Tibial nerve (tissue), 4 donors: ENCODE results near the gene MAGI2. TPM values are rescaled to one million over a fixed set of nuclear protein-coding genes. Genes with fewer than 3 reads are reported as not detected.

Experiments used
- DNase-seq, 2 donors: peaks; one replicate each; pipeline ENCODE4 v3.0.0-alpha.2; 2019; ENCODE audit warnings: low spot score in 2 of 2
- H3K27ac ChIP-seq, 4 donors: fragments of 200-600 bp; sonication (generic) in 3 of 4; one replicate each; pipeline ENCODE4 v1.5.1; 2017 to 2019; ENCODE audit warnings: mild to moderate bottlenecking in 1 of 4
- H3K27me3 ChIP-seq, 2 donors: fragments of 200-600 bp; sonication (generic) in 1 of 2; one replicate each; pipeline versions ENCODE4 v1.5.1 to v1.6.0; 2017 to 2019
- H3K36me3 ChIP-seq, 3 donors: fragments of 200-600 bp; sonication (generic); one replicate each; pipeline ENCODE4 v1.5.1; 2018 to 2019
- H3K4me1 ChIP-seq, 4 donors: fragments of 200-600 bp; sonication (generic) in 3 of 4; one replicate each; pipeline ENCODE4 v1.5.1; 2017 to 2019
- H3K4me3 ChIP-seq, 4 donors: fragments of 200-600 bp; sonication (generic) in 3 of 4; one replicate each; pipeline ENCODE4 v1.5.1; 2017 to 2019; ENCODE audit warnings: mild to moderate bottlenecking in 1 of 4, moderate library complexity in 1 of 4
- H3K9me3 ChIP-seq, 4 donors: fragments of 200-600 bp; sonication (generic) in 3 of 4; one replicate each; pipeline ENCODE4 v1.5.1; 2017 to 2019
- EP300 ChIP-seq, 2 donors: sonication (generic); formaldehyde crosslinking; IDR thresholded peaks; one replicate each; pipeline ENCODE4 v1.6.1; 2017; ENCODE audit warnings: antibody characterized with exemption in 2 of 2, mild to moderate bottlenecking in 1 of 2
- POLR2A ChIP-seq, 2 donors: fragments of 450-650 bp; IDR thresholded peaks; one replicate each; pipeline ENCODE4 v1.6.1; 2017; ENCODE audit warnings: antibody characterized with exemption in 2 of 2, mild to moderate bottlenecking in 2 of 2, moderate library complexity in 2 of 2
- WGBS, 2 donors: methylation state at CpG; one replicate each; pipeline ENCODE4 v1.1.5; 2018; 5-methylcytosine and 5-hydroxymethylcytosine counted together
- total RNA-seq, 4 donors: library from RNA; depleted of rRNA; stranded (reverse); fragments of >200 nt; gene quantifications; one replicate each; pipeline ENCODE4 v1.1.0, GENCODE V29; 2016
- TF ChIP-seq, protein P1 (sequence below), 5 experiments: fragments of 200-600 bp in 3 of 5; fragments of 450-650 bp in 2 of 5; sonication (generic) in 3 of 5; IDR thresholded peaks; one replicate each; pipeline ENCODE4 v1.5.1; 2016 to 2019; ENCODE audit warnings: antibody characterized with exemption in 5 of 5, mild to moderate bottlenecking in 3 of 5, moderate library complexity in 2 of 5

The MAGI2 gene
- total RNA-seq, 4 donors from 2014 or later = 33.6 to 58.2 (median 55.6) TPM

DNA sequence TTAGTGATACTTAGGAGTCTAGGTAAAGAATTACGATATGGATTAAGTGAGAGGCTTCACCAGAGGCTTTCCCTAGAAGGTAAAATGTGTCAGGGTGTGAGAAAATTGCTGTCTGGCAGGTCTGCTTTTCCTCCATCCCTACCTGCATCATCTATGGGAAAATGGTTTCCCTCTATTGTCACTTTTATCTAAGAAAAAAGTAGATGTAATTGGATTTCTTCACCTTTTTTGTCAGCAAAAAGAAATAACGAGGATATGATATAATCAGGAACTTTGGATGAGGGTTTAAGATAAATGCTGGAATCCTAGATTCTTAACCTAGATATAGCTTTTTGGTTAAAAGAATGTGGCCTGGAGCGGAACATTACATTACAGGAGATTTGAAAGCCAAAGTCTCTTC lies 146.1 kb downstream of the MAGI2 start:
- H3K36me3 ChIP-seq = no peaks in the 10 kb centered on the region
- H3K27me3 ChIP-seq = no peaks in the 10 kb centered on the region
- H3K4me3 ChIP-seq = no peak overlapping the region
- no peaks in the 10 kb centered on the region for H3K9me3 ChIP-seq
- no peak for DNase-seq
- no peaks in the 10 kb centered on the region for H3K4me1 ChIP-seq
- peak overlapping the region in 1 of 4 donors; percentile 21 for H3K27ac ChIP-seq
- WGBS, 2 donors = 81 to 94% methylated on average over 3 of the region's 3 CpGs
- TF ChIP-seq EP300 (IDR thresholded peaks at IDR 0.05) (no peak), POLR2A (IDR thresholded peaks at IDR 0.05) (no peak)
- TF ChIP-seq, protein P1, sequence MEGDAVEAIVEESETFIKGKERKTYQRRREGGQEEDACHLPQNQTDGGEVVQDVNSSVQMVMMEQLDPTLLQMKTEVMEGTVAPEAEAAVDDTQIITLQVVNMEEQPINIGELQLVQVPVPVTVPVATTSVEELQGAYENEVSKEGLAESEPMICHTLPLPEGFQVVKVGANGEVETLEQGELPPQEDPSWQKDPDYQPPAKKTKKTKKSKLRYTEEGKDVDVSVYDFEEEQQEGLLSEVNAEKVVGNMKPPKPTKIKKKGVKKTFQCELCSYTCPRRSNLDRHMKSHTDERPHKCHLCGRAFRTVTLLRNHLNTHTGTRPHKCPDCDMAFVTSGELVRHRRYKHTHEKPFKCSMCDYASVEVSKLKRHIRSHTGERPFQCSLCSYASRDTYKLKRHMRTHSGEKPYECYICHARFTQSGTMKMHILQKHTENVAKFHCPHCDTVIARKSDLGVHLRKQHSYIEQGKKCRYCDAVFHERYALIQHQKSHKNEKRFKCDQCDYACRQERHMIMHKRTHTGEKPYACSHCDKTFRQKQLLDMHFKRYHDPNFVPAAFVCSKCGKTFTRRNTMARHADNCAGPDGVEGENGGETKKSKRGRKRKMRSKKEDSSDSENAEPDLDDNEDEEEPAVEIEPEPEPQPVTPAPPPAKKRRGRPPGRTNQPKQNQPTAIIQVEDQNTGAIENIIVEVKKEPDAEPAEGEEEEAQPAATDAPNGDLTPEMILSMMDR (IDR thresholded peaks at IDR 0.05) = no peak

DNA sequence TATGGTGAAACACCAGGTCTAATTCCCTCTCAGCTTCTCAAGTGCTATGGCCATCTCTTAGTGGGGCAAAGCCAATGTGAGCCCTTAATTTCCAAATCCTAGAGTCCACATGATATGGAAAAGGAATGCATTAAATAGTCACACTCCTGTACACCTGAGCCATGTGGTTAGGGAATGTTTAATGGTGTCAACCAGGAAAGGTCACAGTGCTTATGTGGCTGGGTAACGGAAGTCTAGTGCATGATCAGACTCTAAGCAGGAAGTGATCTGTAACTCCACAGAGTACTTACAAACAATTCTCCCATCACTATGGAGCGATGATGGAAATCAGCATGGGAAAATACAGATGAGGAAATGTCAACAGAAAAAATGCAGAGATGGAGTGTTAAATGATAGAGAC lies 148.8 kb downstream of the MAGI2 start:
- no peaks in the 10 kb centered on the region for H3K36me3 ChIP-seq
- H3K27me3 ChIP-seq = no peaks in the 10 kb centered on the region
- WGBS, 2 donors = 92 to 93% methylated on average over 2 of the region's 2 CpGs
- H3K9me3 ChIP-seq = peaks cover 0 to 10% (median 0%) of the 10 kb centered on the region in 4 donors
- no peak overlapping the region for H3K27ac ChIP-seq
- no peaks in the 10 kb centered on the region for H3K4me1 ChIP-seq
- no peak overlapping the region for H3K4me3 ChIP-seq
- TF ChIP-seq POLR2A (IDR thresholded peaks at IDR 0.05) (no peak), EP300 (IDR thresholded peaks at IDR 0.05) (no peak)
- TF ChIP-seq, protein P1 (IDR thresholded peaks at IDR 0.05) = no peak
- no peak for DNase-seq

DNA sequence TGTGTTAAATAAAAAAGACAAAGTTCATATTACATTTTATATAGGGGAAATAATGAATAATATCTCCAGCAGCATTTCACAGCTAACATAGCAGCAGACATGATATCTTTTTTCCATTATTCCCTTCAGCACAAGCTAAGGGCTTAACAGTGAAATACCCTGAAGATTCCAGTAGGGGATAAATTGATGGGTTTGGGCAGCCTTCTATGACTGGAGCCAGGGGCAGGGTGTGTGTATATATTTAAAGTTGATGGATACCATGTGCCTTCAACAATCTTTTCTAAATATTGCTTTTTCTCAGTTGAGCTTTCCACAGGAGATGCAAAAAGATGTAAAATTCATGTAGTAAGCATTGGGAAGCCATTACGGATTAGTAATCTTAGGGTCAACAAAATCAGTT lies 151.2 kb downstream of the MAGI2 start:
- no peak overlapping the region for H3K27ac ChIP-seq

DNA sequence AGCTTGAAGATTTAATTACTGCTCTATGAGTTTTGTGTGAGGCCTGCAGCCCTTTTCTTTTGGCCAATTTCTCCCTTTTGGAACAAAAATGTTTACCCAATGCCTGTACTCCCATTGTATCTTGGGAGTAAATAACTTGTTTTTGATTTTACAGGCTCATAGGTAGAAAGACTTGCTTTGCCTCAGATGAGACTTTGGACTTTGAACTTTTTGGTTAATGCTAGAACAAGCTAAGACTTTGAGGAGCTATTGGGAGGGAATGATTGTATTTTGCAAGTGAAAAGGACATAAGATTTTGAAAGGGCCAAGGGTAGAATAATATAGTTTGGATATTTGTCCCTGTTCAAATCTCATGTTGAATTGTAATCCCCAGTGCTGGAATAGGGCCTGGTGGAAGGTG lies 152.0 kb downstream of the MAGI2 start:
- no peak for DNase-seq
- TF ChIP-seq POLR2A (IDR thresholded peaks at IDR 0.05) (no peak), EP300 (IDR thresholded peaks at IDR 0.05) (no peak)
- TF ChIP-seq, protein P1 (IDR thresholded peaks at IDR 0.05) = no peak
- Histone ChIP-seq H3K4me3 (no peak overlapping the region), H3K27me3 (no peaks in the 10 kb centered on the region), H3K9me3 (peaks cover 0 to 10% (median 0%) of the 10 kb centered on the region in 4 donors), H3K4me1 (no peaks in the 10 kb centered on the region), H3K36me3 (no peaks in the 10 kb centered on the region), H3K27ac (no peak overlapping the region)

More for the DNA sequence above, 151.2 kb downstream of the MAGI2 start:
- Histone ChIP-seq H3K27me3 (no peaks in the 10 kb centered on the region), H3K9me3 (peaks cover 0 to 10% (median 0%) of the 10 kb centered on the region in 4 donors), H3K36me3 (no peaks in the 10 kb centered on the region), H3K4me3 (no peak overlapping the region), H3K4me1 (no peaks in the 10 kb centered on the region)
- WGBS, 2 donors = 88 to 93% methylated on average over 1 of the region's 1 CpG
- TF ChIP-seq POLR2A (IDR thresholded peaks at IDR 0.05) (no peak), EP300 (IDR thresholded peaks at IDR 0.05) (no peak)
- TF ChIP-seq, protein P1 (IDR thresholded peaks at IDR 0.05) = no peak
- DNase-seq = no peak

DNA sequence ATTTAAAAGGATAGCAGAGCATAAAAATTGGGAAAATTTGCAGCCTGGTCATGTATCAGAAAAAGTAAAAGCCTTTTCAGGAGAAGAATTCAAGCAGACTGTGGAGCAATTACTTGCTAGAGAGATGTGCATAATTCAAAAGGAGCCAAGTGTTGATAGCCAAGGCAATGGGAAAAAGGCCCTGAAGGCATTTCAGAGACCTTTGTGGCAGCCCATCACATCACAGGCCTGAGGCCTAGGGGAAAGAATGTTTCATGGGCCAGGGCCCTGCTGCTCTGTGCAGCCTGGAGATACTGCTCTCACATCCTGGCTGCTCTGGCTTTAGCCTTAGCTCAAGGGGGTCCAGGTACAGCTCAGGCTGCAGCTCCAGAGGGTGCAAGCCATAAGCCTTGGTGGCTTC lies 152.9 kb downstream of the MAGI2 start:
- no peak for TF ChIP-seq POLR2A (IDR thresholded peaks at IDR 0.05)
- no peak for TF ChIP-seq EP300 (IDR thresholded peaks at IDR 0.05)
- TF ChIP-seq, protein P1 (IDR thresholded peaks at IDR 0.05) = no peak
- H3K36me3 ChIP-seq = no peaks in the 10 kb centered on the region
- no peak overlapping the region for H3K4me3 ChIP-seq
- peaks cover 0 to 10% (median 0%) of the 10 kb centered on the region in 4 donors for H3K9me3 ChIP-seq
- no peak overlapping the region for H3K27ac ChIP-seq
- H3K27me3 ChIP-seq = no peaks in the 10 kb centered on the region
- H3K4me1 ChIP-seq = no peaks in the 10 kb centered on the region
- DNase-seq = no peak
